IMR-90 (cell line): Measurements from ENCODE around the gene GRK5. TPM values are rescaled to one million over a fixed set of nuclear protein-coding genes. Genes with fewer than 3 reads are reported as not detected.

Source experiments
- ATAC-seq: fragments of 200-7000 bp; cut with Tn5 transposase; 2 replicates; pipeline ENCODE4 v1.9.1; 2020; ENCODE audit warnings: low read depth, mild to moderate bottlenecking, moderate library complexity
- BruUV-seq: library from RNA; stranded (reverse); fragments of 400-500 nt; replicated peaks from 2 replicates; lab custom pipeline; 2021; lab: Mats Ljungman, UMichigan
- CTCF ChIA-PET: fragments of 300-600 bp; formaldehyde crosslinking; extraction: SDS; loops from one replicate; lab custom pipeline; 2021; ENCODE audit warnings: antibody characterized with exemption; lab: Yijun Ruan, JAX
- POLR2A ChIA-PET: fragments of 300-600 bp; sonication (Branson Sonifier 250); formaldehyde crosslinking; loops from one replicate; lab custom pipeline; 2022; ENCODE audit warnings: antibody characterized with exemption; ENCODE audit not compliant: unreplicated experiment; lab: Charles Lee
- DNase-seq: peaks from one replicate; pipeline ENCODE4 v3.0.0; 2013
- H2AFZ ChIP-seq: replicated peaks from 2 replicates; pipeline ENCODE3; 2013; ENCODE audit warnings: low read length, mild to moderate bottlenecking; ENCODE audit not compliant: poor library complexity
- H2AK5ac ChIP-seq: 2 replicates; pipeline ENCODE4 v1.6.1; 2013; ENCODE audit warnings: low read depth, low read length, inconsistent platforms
- H2AK9ac ChIP-seq: replicated peaks from 2 replicates; pipeline ENCODE3; 2013; ENCODE audit warnings: mild to moderate bottlenecking, low read depth, low read length, moderate library complexity; ENCODE audit not compliant: poor library complexity
- H2BK120ac ChIP-seq: 2 replicates; pipeline ENCODE4 v1.6.1; 2013; ENCODE audit warnings: low read depth, low read length, inconsistent platforms
- H2BK15ac ChIP-seq: 3 replicates; pipeline ENCODE4 v1.6.1; 2013; ENCODE audit warnings: low read depth, low read length, inconsistent platforms
- H2BK20ac ChIP-seq: 2 replicates; pipeline ENCODE4 v1.6.1; 2013; ENCODE audit warnings: low read depth, mild to moderate bottlenecking, inconsistent platforms, low read length, moderate library complexity
- H2BK5ac ChIP-seq: 2 replicates; pipeline ENCODE4 v1.6.1; 2013; ENCODE audit warnings: mild to moderate bottlenecking, low read depth, low read length, inconsistent platforms; ENCODE audit not compliant: poor library complexity, severe bottlenecking
- H3K14ac ChIP-seq: replicated peaks from 2 replicates; pipeline ENCODE4 v1.6.1; 2013; ENCODE audit warnings: low read depth, low read length, inconsistent platforms
- H3K18ac ChIP-seq: 2 replicates; pipeline ENCODE4 v1.6.1; 2013; ENCODE audit warnings: low read depth, low read length, control low read depth
- H3K23ac ChIP-seq: 2 replicates; pipeline ENCODE4 v1.6.1; 2013; ENCODE audit warnings: low read depth, low read length, inconsistent platforms
- H3K27ac ChIP-seq: 2 replicates; pipeline ENCODE4 v1.5.1; 2013; ENCODE audit warnings: mild to moderate bottlenecking, control low read depth, low read length; ENCODE audit not compliant: insufficient read depth
- H3K27me3 ChIP-seq: 2 replicates; pipeline ENCODE4 v1.6.1; 2013; ENCODE audit warnings: low read length; ENCODE audit not compliant: control insufficient read depth, insufficient read depth
- H3K36me3 ChIP-seq: 2 replicates; pipeline ENCODE4 v1.6.1; 2013; ENCODE audit warnings: low read length, mixed read lengths; ENCODE audit not compliant: control insufficient read depth, insufficient read depth
- H3K4ac ChIP-seq: 2 replicates; pipeline ENCODE4 v1.6.1; 2013; ENCODE audit warnings: low read depth, low read length, inconsistent platforms
- H3K4me1 ChIP-seq: 2 replicates; pipeline ENCODE4 v1.6.1; 2013; ENCODE audit warnings: low read length, mixed read lengths; ENCODE audit not compliant: control insufficient read depth, insufficient read depth
- H3K4me2 ChIP-seq: 2 replicates; pipeline ENCODE4 v1.6.1; 2013; ENCODE audit warnings: low read depth, mild to moderate bottlenecking, control low read depth, low read length, moderate library complexity
- H3K4me3 ChIP-seq: 2 replicates; pipeline ENCODE4 v1.5.1; 2013; ENCODE audit warnings: low read depth, mild to moderate bottlenecking, control low read depth, low read length, moderate library complexity; ENCODE audit not compliant: insufficient read depth
- H3K56ac ChIP-seq: 2 replicates; pipeline ENCODE4 v1.6.1; 2013; ENCODE audit warnings: low read length, inconsistent platforms; ENCODE audit not compliant: insufficient read depth; ENCODE audit errors: extremely low read depth
- H3K79me1 ChIP-seq, 2 experiments: 2 replicates each; pipeline ENCODE4 v1.6.1; 2013; ENCODE audit warnings: low read length in 2 of 2, inconsistent platforms in 1 of 2, low read depth in 1 of 2
- H3K9ac ChIP-seq: 2 replicates; pipeline ENCODE4 v1.6.1; 2013; ENCODE audit warnings: low read depth, low read length, control low read depth
- H3K9me1 ChIP-seq: 2 replicates; pipeline ENCODE4 v1.6.1; 2013; ENCODE audit warnings: low read length, inconsistent platforms; ENCODE audit not compliant: insufficient read depth
- H3K9me3 ChIP-seq: 2 replicates; pipeline ENCODE4 v1.6.1; 2013; ENCODE audit warnings: low read length; ENCODE audit not compliant: control insufficient read depth, insufficient read depth
- H4K20me1 ChIP-seq: 2 replicates; pipeline ENCODE4 v1.6.1; 2013; ENCODE audit warnings: low read length, inconsistent platforms; ENCODE audit not compliant: insufficient read depth
- H4K5ac ChIP-seq: 2 replicates; pipeline ENCODE4 v1.6.1; 2013; ENCODE audit warnings: mild to moderate bottlenecking, low read depth, low read length, control low read depth
- H4K8ac ChIP-seq, 2 experiments: 2 replicates each; pipeline ENCODE4 v1.6.1; 2013; ENCODE audit warnings: low read depth in 2 of 2, low read length in 2 of 2, control low read depth in 1 of 2, inconsistent platforms in 1 of 2
- H4K91ac ChIP-seq: 2 replicates; pipeline ENCODE4 v1.6.1; 2013; ENCODE audit warnings: low read depth, low read length, inconsistent platforms; ENCODE audit not compliant: insufficient read depth
- BHLHE40 ChIP-seq: fragments of 150-350 bp; IDR thresholded peaks from 2 replicates; pipeline ENCODE4 v1.6.1; 2016; ENCODE audit warnings: mild to moderate bottlenecking, low read depth, low read length
- MAFK ChIP-seq: IDR thresholded peaks from 2 replicates; pipeline ENCODE4 v1.6.1; 2012; ENCODE audit warnings: low read depth, low read length, improper control_type of control experiment
- RAD21 ChIP-seq: IDR thresholded peaks from 2 replicates; pipeline ENCODE4 v1.6.1; 2012; ENCODE audit warnings: low read length, improper control_type of control experiment
- RFX5 ChIP-seq: IDR thresholded peaks from 2 replicates; pipeline ENCODE4 v1.8.0; 2012; ENCODE audit warnings: low read depth, mild to moderate bottlenecking, low read length, moderate library complexity
- WGBS, 2 experiments: methylation state at CpG; one replicate each; pipeline versions ENCODE4 v1.1.5 to v1.1.7; 2013; ENCODE audit warnings: missing lambda C conversion rate in 2 of 2; ENCODE audit not compliant: insufficient read length in 1 of 2; ENCODE audit errors: extremely low coverage in 2 of 2; 5-methylcytosine and 5-hydroxymethylcytosine counted together
- dilution Hi-C: fragments of 300-500 bp; cut with HindIII; formaldehyde crosslinking; loops from one replicate; pipeline ENCODE4 v1.14.3; 2018; ENCODE audit warnings: low sequenced_read_pairs; ENCODE audit not compliant: unreplicated experiment
- in situ Hi-C: fragments of 300-500 bp; cut with MboI; formaldehyde crosslinking; loops from 3 replicates; pipeline ENCODE4 v1.14.3; 2019; ENCODE audit warnings: low sequenced_read_pairs, inconsistent platforms, mixed read lengths
- intact Hi-C: fragments of 100-400 bp; cut with micrococcal nuclease; formaldehyde crosslinking; loops from 2 replicates; pipeline ENCODE4 v1.10.0; 2022
- polyA plus RNA-seq, 3 experiments: library from polyadenylated mRNA; depleted of rRNA; stranded (reverse); fragments of >200 nt; gene quantifications; 2 replicates each; pipeline ENCODE4 v1.2.3, GENCODE V29; 2012; ENCODE audit warnings: low replicate concordance in 1 of 3
- total RNA-seq: library from RNA; depleted of rRNA; stranded (reverse); fragments of >200 nt; gene quantifications from 2 replicates; pipeline ENCODE4 v1.2.3, GENCODE V29; 2012

The GRK5 gene
- total and polyA plus RNA-seq, 2 of the 4 experiments (the other 2 are of a cell fraction): 12.9 to 16.3 TPM

DNA sequence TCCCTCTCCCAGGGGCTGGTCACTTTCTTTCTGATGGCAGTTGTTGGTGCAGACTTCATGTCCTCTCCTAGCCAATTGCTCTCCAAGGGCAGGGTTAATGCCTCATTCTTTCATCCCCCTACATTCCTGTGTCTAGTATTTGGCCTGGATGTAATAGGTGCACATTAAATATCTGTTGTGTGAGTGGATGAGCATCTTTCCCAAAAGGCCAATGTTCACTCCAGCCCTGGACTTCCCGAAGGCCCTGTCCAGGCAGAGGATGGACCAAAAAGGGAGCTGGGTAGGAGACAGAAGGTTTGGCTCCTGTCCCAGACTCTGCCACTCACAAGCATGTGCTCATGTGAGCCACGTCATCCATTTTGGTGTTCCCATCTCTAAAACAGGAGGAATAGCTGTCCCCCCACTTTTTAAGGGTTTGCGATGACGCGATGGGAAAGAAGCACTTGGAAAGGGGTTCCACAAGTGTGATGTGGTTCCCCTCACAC is 287.7 kb downstream of the GRK5 start:
- H3K4me1 ChIP-seq: peaks cover 31% of the 10 kb centered on the region
- BruUV-seq: no TSS peak
- H3K4me2 ChIP-seq: peak overlapping the region; percentile 13; the same call in 1 of the 2 replicates
- H2BK15ac ChIP-seq: peak overlapping the region; percentile 37; the same call in 2 of the 3 replicates
- peak; percentile 39 for ATAC-seq
- peak overlapping the region; percentile 13; the same call in 1 of the 2 replicates for H3K9ac ChIP-seq
- peak overlapping the region; percentile 16 for H2AK5ac ChIP-seq
- peak overlapping the region; percentile 84 for H3K4ac ChIP-seq
- peak overlapping the region; percentile 18 for H3K18ac ChIP-seq
- H3K14ac ChIP-seq: peak overlapping the region; percentile 69
- peak overlapping the region; percentile 21 for H2AK9ac ChIP-seq
- peak overlapping the region; percentile 83 for H2BK120ac ChIP-seq
- peak overlapping the region; percentile 65 for H2BK5ac ChIP-seq
- dilution Hi-C loops: no loop called here
- DNase-seq: peak; percentile 42
- peaks cover 41% of the 10 kb centered on the region for H3K9me1 ChIP-seq
- H4K91ac ChIP-seq: peak overlapping the region; percentile 38; the same call in 1 of the 2 replicates
- peak overlapping the region in 1 of 2 experiments; percentile 61; a peak in 3 of 4 replicates for H4K8ac ChIP-seq
- H3K23ac ChIP-seq: peak overlapping the region; percentile 21; the same call in 1 of the 2 replicates
- CTCF ChIA-PET: interaction anchor here (1.3 kb wide), 2 partner anchors 48 to 289 kb away, joined by 3 to 4 read pairs; partner anchors contain the start of gene RGS10
- no peak overlapping the region for H3K4me3 ChIP-seq
- H3K9me3 ChIP-seq: no peaks in the 10 kb centered on the region
- H4K5ac ChIP-seq: peak overlapping the region; percentile 60
- H3K79me1 ChIP-seq: peaks cover 0 to 20% of the 10 kb centered on the region in 2 experiments; a peak in 2 of 4 replicates
- peak overlapping the region; percentile 76 for H2BK20ac ChIP-seq
- peak overlapping the region; percentile 34 for H2AFZ ChIP-seq
- H3K36me3 ChIP-seq: peaks cover 10% of the 10 kb centered on the region
- in situ Hi-C loops: no loop called here
- peaks cover 12% of the 10 kb centered on the region; the same call in 1 of the 2 replicates for H4K20me1 ChIP-seq
- TF ChIP-seq BHLHE40 (0 out of 2 replicates have a peak, but pooled peaks have one; percentile 5), MAFK (no peak), RAD21 (no peak), RFX5 (no peak)
- H3K56ac ChIP-seq: peak overlapping the region; percentile 71; the same call in 1 of the 2 replicates
- POLR2A ChIA-PET: no interaction called here
- peak overlapping the region; percentile 83; the same call in 1 of the 2 replicates for H3K27ac ChIP-seq
- no CpG with 5 or more reads among the region's 5 CpGs for WGBS, 2 experiments
- intact Hi-C loops: loop anchor here (2.0 kb wide), 1 partner anchor 48 kb away; the partner anchor contains the start of gene RGS10
- H3K27me3 ChIP-seq: no peaks in the 10 kb centered on the region
